NCI-H2081 (cell line): ENCODE measurements around the gene FBLN1.
"Not testable (repeated sequence)": the region's sequence is repeated elsewhere in the genome, so short reads cannot be mapped to it uniquely, and the experiment has no call there.

Source experiments
- DNase-seq, 2 experiments: peaks; one replicate each; lab custom pipeline; 2025; lab: John Stamatoyannopoulos, UW

The FBLN1 gene

DNA sequence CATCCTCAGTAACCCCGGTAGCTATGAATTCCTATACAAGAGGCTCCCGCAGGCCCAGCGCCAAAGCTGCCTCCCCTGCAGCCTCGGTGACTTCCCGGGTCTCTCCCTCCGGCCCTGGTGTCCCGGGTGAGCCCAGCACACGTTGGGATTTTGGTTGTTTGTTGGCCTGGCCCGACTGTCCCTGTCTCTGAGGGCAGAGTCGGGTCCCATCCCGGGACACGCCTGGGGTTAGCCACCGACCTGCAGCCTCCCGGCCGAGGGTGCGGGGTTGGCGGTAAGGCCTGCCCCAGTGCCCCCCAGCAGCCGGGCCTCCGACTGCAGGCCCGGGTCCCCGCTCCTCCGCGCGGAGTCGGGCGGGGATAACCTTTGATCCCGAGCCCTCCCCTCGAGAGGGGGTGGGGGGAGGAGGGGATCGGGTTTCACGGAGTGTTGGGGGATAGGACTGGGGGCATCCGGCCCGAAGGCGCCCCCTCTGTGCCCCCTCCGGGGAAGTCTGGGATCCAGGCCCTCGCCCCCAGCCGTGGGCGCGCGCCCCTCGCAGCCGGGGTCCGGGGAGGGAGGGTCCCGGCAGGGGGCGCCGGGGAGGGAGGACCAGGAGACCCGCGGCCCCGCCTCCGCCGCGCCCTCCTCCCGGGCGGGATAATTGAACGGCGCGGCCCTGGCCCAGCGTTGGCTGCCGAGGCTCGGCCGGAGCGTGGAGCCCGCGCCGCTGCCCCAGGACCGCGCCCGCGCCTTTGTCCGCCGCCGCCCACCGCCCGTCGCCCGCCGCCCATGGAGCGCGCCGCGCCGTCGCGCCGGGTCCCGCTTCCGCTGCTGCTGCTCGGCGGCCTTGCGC lies at the start of gene FBLN1:
Gene FBLN1 (plus strand): TSS at position 669 of the 835 bp plus-strand sequence. CDS start 103 bp downstream, at position 772.
- DNase-seq, result no peak

- no peak for DNase-seq
Measured at GRCh38 chr22:45453764-45454163, 48.9 kb upstream of the FBLN1 start.

- DNase-seq, result no peak
Measured at GRCh38 chr22:45454275-45454674, 48.4 kb upstream of the FBLN1 start.

- no peak for DNase-seq
Measured at GRCh38 chr22:45455212-45455611, 47.5 kb upstream of the FBLN1 start.

DNA sequence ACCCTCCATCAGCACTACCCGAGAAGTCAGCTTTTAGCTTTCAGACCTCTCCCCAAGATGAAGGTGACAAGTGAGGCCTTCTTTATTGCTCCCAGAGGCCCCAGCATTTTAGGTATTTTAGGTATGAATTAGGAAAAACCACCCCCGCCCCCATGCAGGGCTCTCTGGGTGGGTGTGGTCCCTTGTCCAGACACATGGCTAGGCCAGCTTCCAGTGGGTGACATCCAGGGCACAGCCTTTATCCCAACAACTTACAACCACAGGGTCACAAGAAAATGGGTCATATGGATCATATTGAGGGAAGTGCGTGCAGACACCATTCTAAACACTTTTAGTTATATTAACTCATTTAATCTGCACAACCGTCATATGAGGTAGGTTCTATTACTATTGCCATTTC lies 47.1 kb upstream of the FBLN1 start:
- no peak for DNase-seq

- DNase-seq, result no peak
Measured at GRCh38 chr22:45456811-45457210, 45.9 kb upstream of the FBLN1 start.

DNA sequence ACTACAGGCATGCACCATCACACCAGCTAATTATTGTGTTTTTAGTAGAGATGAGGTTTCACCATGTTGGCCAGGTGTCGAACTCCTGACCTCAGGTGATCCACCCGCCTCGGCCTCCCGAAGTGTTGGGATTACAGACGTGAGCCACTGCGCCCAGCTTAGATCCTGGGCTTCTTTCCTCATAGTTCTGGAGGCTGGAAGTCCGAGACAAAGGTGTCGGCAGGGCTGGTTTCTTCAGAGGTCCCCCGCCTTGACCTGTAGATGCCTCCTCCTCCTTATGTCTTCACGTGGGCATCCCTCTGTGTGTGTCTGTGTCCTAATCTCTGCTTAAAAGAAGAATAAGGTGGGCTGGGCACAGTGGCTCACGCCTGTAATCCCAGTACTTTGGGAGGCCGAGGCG lies 44.2 kb upstream of the FBLN1 start:
- DNase-seq, result no peak

- no peak for DNase-seq
Measured at GRCh38 chr22:45459235-45459634, 43.4 kb upstream of the FBLN1 start.

DNA sequence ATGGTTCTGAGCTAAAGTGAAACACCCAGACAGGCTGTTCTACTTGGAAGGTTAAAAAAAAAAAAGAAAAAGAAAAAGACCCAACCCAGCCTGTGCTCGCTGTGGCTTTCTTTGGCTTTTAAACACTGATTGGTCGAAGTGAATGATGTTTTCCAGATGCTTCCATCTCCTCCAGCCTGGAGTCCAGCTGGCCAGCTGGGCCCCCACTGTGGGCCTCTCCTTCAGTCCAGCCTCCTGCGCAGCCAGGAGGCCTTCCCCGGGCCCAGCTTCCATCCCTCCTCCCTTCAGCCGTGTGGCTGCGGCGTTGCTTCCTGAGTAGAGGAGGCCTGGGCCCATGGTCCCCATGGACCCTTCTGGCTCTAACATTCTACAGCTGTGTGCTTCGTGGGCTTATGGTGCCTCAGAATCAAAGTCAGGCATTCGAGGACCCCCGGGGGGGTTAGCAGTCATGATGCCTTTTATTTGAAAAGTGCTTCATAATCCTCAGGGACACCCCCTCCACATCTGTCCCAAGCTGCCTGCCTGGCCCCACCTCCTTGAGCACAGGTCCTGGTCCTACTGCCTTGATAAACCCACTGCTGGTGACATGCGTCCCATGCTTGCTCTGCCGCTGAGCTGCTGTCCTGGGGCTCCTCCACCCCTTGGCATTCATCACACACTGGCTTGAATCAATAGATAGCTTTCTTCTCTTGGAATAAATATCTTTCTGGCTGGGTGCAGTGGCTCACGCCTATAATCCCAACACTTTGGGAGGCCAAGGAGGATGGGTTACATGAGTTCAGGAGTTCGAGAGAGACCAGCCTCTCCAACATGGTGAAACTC lies 42.2 kb upstream of the FBLN1 start:
- no peak for DNase-seq

DNA sequence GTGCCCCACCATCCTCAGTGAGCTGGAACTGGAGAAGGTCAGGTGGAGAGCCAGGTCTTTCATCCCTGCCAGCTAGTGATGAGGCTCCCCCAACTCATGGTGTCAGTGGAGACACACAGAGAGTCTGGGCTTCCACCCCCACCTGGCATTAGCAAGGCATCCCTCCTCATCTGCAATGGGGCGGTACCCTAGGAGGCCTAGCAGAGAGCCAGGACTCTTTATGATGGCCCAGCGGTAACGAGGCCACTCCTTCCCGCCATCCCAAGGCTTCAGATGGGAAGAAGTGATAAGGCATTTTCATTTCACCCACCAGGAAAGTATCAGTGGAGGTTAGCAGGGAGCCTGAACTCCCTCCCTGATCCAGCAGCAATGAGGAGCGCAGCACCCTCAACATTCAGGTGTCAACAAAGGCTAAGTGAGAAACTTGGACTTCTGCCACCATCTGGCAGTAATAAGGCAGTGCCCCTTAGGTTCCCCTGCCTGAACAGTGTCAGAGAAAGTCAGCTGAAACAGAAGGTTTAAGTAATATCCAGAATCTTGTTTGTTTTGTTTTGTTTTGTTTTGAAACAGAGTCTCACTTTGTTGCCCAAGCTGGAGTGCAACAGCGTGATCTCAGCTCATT lies 40.5 kb upstream of the FBLN1 start:
- DNase-seq, result no peak

GRCh38 chr22:45463691-45464090 lies 39.0 kb upstream of the FBLN1 start:
- DNase-seq, result not testable (repeated sequence)

- no peak for DNase-seq
Measured at GRCh38 chr22:45465633-45466032, 37.0 kb upstream of the FBLN1 start.

- DNase-seq, result no peak
Measured at GRCh38 chr22:45468872-45469271, 33.8 kb upstream of the FBLN1 start.

- no peak for DNase-seq
Measured at GRCh38 chr22:45469281-45470073, 33.2 kb upstream of the FBLN1 start.

- DNase-seq, result no peak
Measured at GRCh38 chr22:45470871-45471270, 31.8 kb upstream of the FBLN1 start.

DNA sequence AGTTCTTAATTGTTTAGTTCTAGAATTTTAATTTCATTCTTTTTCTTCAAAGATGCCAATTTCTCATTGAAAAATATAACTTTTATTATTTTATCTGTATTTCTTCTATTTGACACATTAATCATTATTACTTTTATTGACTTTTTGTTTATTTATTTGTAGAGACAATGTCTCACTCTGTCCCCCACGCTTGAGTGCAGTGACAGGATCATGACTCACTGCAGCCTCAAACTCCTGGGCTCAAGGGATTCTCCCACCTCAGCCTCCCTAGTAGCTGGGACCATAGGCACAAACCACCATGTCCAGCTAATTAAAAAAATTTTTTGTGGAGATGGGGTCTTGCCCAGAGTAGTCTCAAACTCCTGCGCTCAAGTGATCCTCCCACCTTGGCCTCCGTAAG lies 30.3 kb upstream of the FBLN1 start:
- DNase-seq, result no peak

- DNase-seq, result no peak
Measured at GRCh38 chr22:45473626-45474237, 29.0 kb upstream of the FBLN1 start.

DNA sequence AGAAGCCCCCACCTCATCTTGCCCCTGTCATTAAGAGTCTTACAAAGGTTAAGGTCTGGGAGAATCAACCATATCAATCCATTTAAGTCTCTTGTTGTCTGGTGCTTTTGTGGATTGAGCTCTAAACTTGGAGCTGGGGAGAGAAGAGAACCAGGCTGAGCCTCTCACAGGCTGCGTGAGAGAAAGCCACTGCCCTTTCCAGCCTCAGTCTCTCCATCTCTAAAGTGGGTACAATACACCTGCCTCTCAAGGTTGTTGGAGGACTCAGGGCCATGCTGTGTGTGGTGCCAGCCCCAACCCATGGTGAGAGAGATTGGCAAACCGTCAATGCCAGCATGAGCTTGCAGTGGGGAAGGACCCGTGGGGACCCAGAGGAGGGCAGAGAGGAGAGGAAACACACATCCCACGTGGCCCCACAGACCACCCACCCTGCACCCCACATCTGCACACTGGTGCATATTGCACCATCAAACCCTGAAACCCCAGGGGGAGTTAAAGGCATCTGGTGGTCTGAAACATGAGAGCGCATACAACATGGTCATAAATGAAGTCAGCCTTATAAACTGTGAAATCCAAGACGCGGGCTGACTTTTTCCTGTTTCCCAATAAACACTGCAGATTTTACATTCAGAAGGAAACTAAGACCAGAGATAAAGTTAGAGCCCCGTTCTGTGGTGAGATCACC lies 27.5 kb upstream of the FBLN1 start:
- no peak for DNase-seq

DNA sequence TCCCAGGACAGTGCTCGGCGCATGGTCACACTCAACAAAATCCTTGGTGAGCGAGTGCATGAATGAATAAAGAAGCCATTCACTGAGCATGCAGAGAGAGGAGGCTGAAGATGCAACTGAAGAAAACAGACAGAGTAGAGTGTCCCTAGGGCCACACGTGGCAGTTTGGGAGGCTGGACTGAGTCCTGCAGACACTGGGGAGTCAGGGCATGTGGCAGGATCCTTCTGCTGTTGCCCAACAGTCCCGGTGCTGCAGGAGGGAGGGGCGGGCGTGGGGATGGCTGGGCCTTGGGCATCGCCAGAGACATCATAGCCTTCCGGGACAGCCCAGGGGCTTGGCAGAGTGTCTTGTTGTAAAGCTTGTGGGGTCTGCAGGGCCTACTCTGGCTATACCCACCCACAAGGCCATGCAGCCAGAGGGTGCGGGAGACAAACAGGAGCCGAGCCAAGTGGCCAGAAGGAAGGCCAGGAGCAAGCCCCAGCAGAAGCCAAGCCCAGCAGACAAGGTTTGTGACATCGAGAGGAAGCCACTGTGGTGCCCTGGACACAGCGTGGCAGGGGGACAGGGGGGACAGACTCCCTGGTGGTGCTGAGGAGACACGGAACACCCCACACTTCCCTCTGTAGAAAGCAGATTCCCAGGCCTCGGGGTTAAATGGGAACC lies 26.7 kb upstream of the FBLN1 start:
- no peak for DNase-seq

- DNase-seq, result no peak
Measured at GRCh38 chr22:45476814-45477213, 25.9 kb upstream of the FBLN1 start.
